HG02973 (cell line): ENCODE measurements around the gene ACCS.

Source experiments
- ATAC-seq: cut with Tn5 transposase; IDR thresholded peaks from one replicate; pipeline ENCODE4 v1.9.1; 2021; ENCODE audit warnings: moderate library complexity; ENCODE audit not compliant: unreplicated experiment

ACCS gene

GRCh38 chr11:44083906-44084305 lies 17.8 kb downstream of the ACCS start:
- no peak for ATAC-seq

GRCh38 chr11:44085330-44085729 lies 19.3 kb downstream of the ACCS start:
- ATAC-seq = no peak

- no peak for ATAC-seq
Measured at GRCh38 chr11:44088377-44088776, 22.3 kb downstream of the ACCS start.

GRCh38 chr11:44088871-44089270 lies 22.8 kb downstream of the ACCS start:
- no peak for ATAC-seq

- ATAC-seq = no peak
Measured at GRCh38 chr11:44090539-44090938, 24.5 kb downstream of the ACCS start.

- ATAC-seq = peak; percentile 44
Measured at GRCh38 chr11:44094260-44094868, 28.3 kb downstream of the ACCS start.

GRCh38 chr11:44095506-44096359 lies 29.7 kb downstream of the ACCS start, which contains the start of gene EXT2:
EXT2 (plus strand) TSS chr11:44095678; CDS start chr11:44107713, 12,035 bp downstream.
- peak; percentile 89 for ATAC-seq

GRCh38 chr11:44096360-44097185 lies 30.5 kb downstream of the ACCS start:
- ATAC-seq = no peak

GRCh38 chr11:44097821-44098220 lies 31.8 kb downstream of the ACCS start:
- no peak for ATAC-seq

- no peak for ATAC-seq
Measured at GRCh38 chr11:44101098-44101497, 35.0 kb downstream of the ACCS start.

- ATAC-seq = no peak
Measured at GRCh38 chr11:44104481-44105294, 38.6 kb downstream of the ACCS start.

GRCh38 chr11:44108260-44108659 lies 42.2 kb downstream of the ACCS start:
- ATAC-seq = no peak

GRCh38 chr11:44110231-44110679 lies 44.2 kb downstream of the ACCS start:
- peak; percentile 94 for ATAC-seq

- ATAC-seq = no peak
Measured at GRCh38 chr11:44112091-44112821, 46.2 kb downstream of the ACCS start.

GRCh38 chr11:44113018-44113417 lies 46.9 kb downstream of the ACCS start:
- ATAC-seq = no peak

GRCh38 chr11:44113572-44113971 lies 47.5 kb downstream of the ACCS start:
- ATAC-seq = no peak

GRCh38 chr11:44116234-44116830 lies 50.3 kb downstream of the ACCS start:
- no peak for ATAC-seq

- no peak for ATAC-seq
Measured at GRCh38 chr11:44120169-44120568, 54.1 kb downstream of the ACCS start.

- no peak for ATAC-seq
Measured at GRCh38 chr11:44125598-44125997, 59.5 kb downstream of the ACCS start.
